ENCODE measurements around the gene NUDT22.

The NUDT22 gene

DNA sequence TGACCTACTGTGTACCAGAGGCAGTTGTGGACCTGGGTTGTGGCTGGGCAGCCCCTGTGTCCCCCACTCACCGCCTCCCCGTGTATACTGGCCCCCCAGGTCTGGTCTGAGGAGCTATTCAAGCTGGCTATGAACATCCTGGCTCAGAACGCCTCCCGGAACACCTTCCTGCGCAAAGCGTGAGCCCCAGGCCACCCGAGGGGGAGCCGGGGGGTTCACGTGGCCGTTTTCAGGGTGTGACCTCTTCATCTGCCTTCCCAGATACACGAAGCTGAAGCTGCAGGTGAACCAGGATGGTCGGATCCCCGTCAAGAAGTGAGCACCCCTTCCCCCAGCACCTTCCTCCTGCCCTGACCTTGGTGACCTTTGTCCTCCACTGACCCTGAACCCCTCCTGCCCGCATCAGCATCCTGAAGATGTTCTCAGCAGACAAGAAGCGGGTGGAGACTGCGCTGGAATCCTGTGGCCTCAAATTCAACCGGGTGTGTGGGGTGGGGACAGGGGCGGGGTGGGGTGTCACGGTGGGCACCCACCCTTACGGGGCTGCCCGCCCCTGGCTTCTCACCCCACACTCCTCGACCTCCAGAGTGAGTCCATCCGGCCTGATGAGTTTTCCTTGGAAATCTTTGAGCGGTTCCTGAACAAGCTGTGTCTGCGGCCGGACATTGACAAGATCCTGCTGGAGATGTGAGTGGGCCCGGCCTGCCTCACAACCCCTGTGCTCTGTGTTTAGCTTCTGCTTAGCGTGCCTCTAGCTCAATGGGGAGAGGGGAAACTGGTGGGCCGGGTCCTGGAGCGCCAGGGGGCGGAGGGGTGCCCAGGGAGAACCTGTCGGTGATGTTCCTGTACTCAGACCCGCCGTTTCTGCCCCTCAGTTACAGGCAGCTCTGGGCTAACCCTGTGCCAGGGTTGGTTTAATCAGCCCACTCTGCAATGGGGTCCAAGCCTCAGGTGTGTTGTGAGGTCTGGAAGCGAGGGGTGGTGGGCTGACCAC lies 29.4 kb downstream of the NUDT22 start:
- no peak for DNase-seq (ENCODE audit: low spot score)

DNA sequence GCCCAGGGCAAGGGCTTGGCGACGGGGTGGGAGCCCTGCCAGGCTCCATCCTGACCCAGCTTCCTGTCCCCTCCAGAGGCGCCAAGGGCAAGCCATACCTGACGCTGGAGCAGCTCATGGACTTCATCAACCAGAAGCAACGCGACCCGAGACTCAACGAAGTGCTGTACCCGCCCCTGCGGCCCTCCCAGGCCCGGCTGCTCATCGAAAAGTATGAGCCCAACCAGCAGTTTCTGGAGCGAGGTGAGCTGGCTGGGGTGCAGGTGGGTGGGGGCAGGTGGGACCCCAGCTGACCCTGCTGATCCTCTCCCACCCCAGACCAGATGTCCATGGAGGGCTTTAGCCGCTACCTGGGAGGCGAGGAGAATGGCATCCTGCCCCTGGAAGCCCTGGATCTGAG lies 30.2 kb downstream of the NUDT22 start:
- no peak for DNase-seq (ENCODE audit: low spot score)

GRCh38 chr11:64258356-64258755 lies 32.3 kb downstream of the NUDT22 start:
- DNase-seq (ENCODE audit: low spot score), result no peak

GRCh38 chr11:64258946-64259532 lies 33.0 kb downstream of the NUDT22 start:
- DNase-seq (ENCODE audit: low spot score), result no peak

GRCh38 chr11:64259533-64260067 lies 33.5 kb downstream of the NUDT22 start:
- DNase-seq (ENCODE audit: low spot score), result no peak

GRCh38 chr11:64260147-64260708 lies 34.2 kb downstream of the NUDT22 start:
- no peak for DNase-seq (ENCODE audit: low spot score)

- DNase-seq (ENCODE audit: low spot score), result no peak
Measured at GRCh38 chr11:64261556-64262080, 35.5 kb downstream of the NUDT22 start.

GRCh38 chr11:64262271-64263002 lies 36.4 kb downstream of the NUDT22 start:
- DNase-seq (ENCODE audit: low spot score), result no peak

DNA sequence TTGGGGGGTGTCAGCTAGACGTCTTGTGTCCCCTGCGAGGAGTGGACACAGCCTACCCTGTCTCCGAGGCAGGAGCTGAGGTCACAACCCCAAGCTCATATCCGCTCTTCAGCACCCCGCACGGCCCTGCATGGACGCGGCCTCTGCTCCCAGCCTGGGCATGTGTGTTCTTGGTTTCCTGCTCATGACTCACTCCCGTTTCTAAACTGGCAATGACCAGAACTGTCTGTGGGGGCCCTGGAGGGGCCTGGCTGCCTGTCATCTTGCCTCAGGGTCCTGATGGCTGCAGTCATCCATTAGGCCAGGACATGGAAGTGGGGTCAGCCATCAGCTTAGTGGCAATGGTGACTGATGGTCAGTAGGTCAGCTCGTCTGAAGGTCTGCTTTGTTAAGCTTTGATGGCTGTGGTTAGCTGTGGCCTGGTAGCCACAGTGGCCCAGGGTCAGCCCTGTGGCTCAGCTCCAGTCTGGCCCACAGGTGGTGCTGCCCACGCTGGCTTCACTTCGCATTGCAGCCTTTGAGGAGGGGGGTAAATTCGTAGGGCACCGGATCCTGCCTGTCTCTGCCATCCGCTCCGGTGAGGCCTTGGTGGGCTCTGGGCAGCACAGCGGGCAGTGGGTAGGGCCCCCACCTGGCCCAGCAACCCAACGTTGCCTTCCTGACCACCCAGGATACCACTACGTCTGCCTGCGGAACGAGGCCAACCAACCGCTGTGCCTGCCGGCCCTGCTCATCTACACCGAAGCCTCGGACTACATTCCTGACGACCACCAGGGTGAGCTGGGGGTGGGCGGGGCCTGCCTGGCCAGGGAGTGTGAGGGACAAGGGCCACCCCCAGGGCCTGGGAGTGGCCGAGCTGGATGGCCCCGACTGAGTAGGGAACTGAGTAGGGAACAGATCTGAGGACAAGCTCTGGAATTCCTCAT lies 37.2 kb downstream of the NUDT22 start:
- DNase-seq (ENCODE audit: low spot score), result peak; percentile 37

- DNase-seq (ENCODE audit: low spot score), result no peak
Measured at GRCh38 chr11:64263947-64264317, 37.9 kb downstream of the NUDT22 start.

- no peak for DNase-seq (ENCODE audit: low spot score)
Measured at GRCh38 chr11:64264371-64264852, 38.3 kb downstream of the NUDT22 start.

DNA sequence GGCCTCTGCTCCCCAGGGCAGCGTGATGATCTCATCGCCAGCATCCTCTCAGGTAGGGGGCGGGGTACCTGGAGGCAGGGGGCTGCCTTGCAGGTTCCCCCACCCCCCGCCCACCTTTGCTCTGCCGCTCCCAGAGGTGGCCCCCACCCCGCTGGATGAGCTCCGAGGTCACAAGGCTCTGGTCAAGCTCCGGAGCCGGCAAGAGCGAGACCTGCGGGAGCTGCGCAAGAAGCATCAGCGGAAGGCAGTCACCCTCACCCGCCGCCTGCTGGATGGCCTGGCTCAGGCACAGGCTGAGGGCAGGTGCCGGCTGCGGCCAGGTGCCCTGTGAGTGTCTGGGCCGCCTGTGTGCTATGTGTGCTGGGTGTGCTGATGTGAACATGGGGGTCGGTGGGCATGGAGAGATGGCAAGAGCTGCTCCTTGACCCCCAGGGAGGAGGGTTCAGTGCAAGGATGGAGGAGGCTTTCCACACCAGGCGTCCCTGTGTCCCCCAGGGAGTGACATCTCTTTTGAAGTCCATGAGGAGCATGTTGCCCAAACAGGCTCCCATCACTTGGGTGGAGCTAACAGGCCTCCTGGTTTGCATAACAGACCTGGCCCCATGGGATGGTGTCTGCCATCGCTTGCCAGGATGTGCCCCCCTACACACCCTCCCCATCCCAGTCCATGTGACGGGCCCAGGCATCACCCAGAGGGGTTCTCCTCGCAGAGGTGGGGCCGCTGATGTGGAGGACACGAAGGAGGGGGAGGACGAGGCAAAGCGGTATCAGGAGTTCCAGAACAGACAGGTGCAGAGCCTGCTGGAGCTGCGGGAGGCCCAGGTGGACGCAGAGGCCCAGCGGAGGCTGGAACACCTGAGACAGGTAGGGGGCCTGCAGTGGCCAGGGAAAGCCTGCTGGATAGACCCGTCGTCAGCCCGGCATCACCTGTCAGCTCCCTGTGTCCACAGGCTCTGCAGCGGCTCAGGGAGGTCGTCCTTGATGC lies 39.4 kb downstream of the NUDT22 start:
- no peak for DNase-seq (ENCODE audit: low spot score)

- DNase-seq (ENCODE audit: low spot score), result no peak
Measured at GRCh38 chr11:64266339-64266738, 40.3 kb downstream of the NUDT22 start.

GRCh38 chr11:64267207-64267945 lies 41.3 kb downstream of the NUDT22 start:
- no peak for DNase-seq (ENCODE audit: low spot score)

DNA sequence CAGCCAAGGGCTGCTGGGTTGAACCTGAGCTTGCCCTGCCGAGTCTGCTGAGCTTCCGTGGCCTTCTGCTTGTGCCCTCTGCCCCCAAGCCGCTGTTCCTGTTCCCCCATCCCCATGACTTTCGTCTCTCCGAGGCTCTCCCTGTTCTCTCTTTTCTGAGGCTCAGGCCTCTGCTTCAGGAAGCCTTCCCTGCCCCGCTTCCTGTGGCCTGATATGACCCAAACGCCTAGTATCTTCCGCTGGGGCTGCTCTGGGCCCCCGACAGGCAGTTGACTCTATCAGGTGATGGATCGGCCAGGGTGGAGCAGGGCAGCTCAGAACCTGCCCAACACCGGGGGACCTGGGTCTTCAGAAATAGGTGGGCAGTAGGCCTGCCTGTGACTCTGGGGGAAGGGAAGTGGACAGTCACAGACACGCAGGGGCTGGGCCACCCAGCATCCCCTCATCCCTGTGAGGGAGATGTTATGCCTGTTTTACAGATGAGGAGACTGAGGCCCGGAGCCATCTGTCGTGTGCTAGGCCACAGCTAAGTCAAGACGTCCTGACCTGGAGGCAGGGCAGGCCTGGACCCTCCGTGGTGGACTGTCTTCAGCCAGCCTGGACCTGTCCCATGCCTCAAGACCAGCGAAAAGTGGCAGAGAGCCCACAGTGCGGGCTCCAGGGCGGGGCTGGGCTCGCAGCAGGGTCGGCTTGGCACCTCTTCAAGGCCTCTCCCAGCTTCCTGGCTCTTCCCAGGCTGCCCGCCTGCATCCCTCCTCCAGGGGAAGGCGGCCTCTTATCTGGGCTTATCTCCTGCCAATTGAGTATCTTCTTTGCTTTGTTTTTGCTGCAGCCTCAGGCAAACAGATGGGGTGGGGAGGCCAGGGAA lies 42.2 kb downstream of the NUDT22 start:
- DNase-seq (ENCODE audit: low spot score), result no peak

GRCh38 chr11:64268893-64269539 lies 42.9 kb downstream of the NUDT22 start:
- no peak for DNase-seq (ENCODE audit: low spot score)

Measured in AG08396 (cell line).